Measurements from ENCODE around the gene DOCK4. TPM values are rescaled to one million over a fixed set of nuclear protein-coding genes. Genes with fewer than 3 reads are reported as not detected.

Gene DOCK4
- polyA plus RNA-seq, 2 of the 4 experiments (the other 2 are of a cell fraction) = 13.7 to 15.7 TPM

DNA sequence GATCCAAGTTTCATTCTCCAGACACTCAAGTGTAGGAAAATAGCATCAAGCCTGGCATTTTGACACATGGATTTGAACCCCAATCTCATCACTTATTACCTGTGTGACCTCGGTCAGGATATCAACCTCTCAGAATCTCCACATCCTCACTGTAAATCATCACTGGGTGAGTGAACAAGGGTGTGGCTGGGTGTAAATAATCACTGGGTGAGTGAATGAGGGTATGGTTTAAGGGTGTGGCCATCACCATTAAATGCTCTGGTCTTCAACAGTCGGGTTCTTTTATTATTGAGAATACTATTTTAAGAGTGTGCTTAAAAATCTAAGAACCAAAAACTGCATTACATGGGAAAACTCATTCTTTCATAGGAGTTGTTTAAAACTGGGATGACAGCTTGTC, 200.1 kb downstream of the DOCK4 start:
- Histone ChIP-seq H3K4me3 (no peak overlapping the region), H3K4me2 (peak overlapping the region; percentile 24; the same call in 2 of the 3 replicates), H3K27ac (peak overlapping the region in 1 of 2 experiments; percentile 45; a peak in 2 of 6 replicates), H3K9me3 (no peaks in the 10 kb centered on the region), H3K4me1 (peaks cover 34% of the 10 kb centered on the region)
- WGBS (ENCODE audit: missing lambda C conversion rate) = 22% methylated on average over 2 of the region's 2 CpGs
- ATAC-seq = no peak
- ChIA-PET POLR2A (no interaction called here), CTCF (no interaction called here)
- no peak for TF ChIP-seq ESRRA (IDR thresholded peaks at IDR 0.05; ENCODE audit: borderline replicate concordance, low read length)
- TF ChIP-seq, protein P1, sequence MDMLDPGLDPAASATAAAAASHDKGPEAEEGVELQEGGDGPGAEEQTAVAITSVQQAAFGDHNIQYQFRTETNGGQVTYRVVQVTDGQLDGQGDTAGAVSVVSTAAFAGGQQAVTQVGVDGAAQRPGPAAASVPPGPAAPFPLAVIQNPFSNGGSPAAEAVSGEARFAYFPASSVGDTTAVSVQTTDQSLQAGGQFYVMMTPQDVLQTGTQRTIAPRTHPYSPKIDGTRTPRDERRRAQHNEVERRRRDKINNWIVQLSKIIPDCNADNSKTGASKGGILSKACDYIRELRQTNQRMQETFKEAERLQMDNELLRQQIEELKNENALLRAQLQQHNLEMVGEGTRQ (IDR thresholded peaks at IDR 0.05) = no peak
- no peak for TF ChIP-seq RARB (CRISPR knock-in tag; IDR thresholded peaks at IDR 0.05)
- no peak for TF ChIP-seq CHD4 (IDR thresholded peaks at IDR 0.05; ENCODE audit: borderline replicate concordance)
- no peak for TF ChIP-seq TP53 (CRISPR knock-in tag; IDR thresholded peaks at IDR 0.05)
- TF ChIP-seq KDM5A (IDR thresholded peaks at IDR 0.05) = no peak
- no peak for TF ChIP-seq JUNB (IDR thresholded peaks at IDR 0.05)
- TF ChIP-seq, protein P2, sequence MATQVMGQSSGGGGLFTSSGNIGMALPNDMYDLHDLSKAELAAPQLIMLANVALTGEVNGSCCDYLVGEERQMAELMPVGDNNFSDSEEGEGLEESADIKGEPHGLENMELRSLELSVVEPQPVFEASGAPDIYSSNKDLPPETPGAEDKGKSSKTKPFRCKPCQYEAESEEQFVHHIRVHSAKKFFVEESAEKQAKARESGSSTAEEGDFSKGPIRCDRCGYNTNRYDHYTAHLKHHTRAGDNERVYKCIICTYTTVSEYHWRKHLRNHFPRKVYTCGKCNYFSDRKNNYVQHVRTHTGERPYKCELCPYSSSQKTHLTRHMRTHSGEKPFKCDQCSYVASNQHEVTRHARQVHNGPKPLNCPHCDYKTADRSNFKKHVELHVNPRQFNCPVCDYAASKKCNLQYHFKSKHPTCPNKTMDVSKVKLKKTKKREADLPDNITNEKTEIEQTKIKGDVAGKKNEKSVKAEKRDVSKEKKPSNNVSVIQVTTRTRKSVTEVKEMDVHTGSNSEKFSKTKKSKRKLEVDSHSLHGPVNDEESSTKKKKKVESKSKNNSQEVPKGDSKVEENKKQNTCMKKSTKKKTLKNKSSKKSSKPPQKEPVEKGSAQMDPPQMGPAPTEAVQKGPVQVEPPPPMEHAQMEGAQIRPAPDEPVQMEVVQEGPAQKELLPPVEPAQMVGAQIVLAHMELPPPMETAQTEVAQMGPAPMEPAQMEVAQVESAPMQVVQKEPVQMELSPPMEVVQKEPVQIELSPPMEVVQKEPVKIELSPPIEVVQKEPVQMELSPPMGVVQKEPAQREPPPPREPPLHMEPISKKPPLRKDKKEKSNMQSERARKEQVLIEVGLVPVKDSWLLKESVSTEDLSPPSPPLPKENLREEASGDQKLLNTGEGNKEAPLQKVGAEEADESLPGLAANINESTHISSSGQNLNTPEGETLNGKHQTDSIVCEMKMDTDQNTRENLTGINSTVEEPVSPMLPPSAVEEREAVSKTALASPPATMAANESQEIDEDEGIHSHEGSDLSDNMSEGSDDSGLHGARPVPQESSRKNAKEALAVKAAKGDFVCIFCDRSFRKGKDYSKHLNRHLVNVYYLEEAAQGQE (IDR thresholded peaks at IDR 0.05) = no peak
- no peak for TF ChIP-seq JUN (IDR thresholded peaks at IDR 0.05)
- no peak for TF ChIP-seq GATA3 (IDR thresholded peaks at IDR 0.05; ENCODE audit: borderline replicate concordance)
- no peak for TF ChIP-seq MAZ (IDR thresholded peaks at IDR 0.05; ENCODE audit: borderline replicate concordance, low read depth, low read length)
- no peak for TF ChIP-seq PHF8 (IDR thresholded peaks at IDR 0.05; ENCODE audit: borderline replicate concordance, low read depth)
- TF ChIP-seq NFE2L2 (conservative IDR thresholded peaks at IDR 0.05; ENCODE audit: low read length) = no peak
- no peak for TF ChIP-seq HDAC2 (IDR thresholded peaks at IDR 0.05)
- TF ChIP-seq SREBF2 (IDR thresholded peaks at IDR 0.05) = no peak
- DNase-seq (ENCODE audit: low read depth in 1 of 2, low spot score in 1 of 2) = no peak
- FAIRE-seq = no peak

DNA sequence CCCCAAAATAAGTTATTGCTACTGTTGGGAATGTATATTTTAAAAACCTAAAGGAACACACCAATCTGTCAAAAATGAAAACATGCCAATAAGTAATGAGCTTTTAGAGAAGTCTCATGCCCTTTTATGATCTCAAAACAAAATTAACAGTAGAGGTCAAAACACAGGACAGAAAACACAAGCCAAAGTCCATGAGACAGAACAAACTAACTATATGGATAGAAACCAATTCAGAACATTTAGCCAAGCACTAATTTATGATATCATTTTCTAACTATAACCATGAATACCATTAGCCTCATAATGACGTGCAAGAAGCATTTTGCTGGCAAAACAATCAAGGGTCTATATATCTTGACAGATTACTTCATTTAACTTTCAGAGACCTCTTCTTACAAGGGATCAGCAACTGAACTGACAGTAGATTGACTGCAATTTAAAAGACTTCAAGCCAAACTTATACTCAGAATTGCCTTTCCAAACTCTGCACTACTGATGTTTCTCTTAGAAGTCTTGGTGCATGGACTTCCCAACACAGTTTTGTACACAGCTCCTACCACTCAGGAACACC, 200.9 kb downstream of the DOCK4 start:
- no peaks in the 10 kb centered on the region for H3K9me3 ChIP-seq
- no peak for DNase-seq (ENCODE audit: low read depth in 1 of 2, low spot score in 1 of 2)
- WGBS (ENCODE audit: missing lambda C conversion rate) = 76% methylated on average over 1 of the region's 1 CpG
- TF ChIP-seq, protein P1 (IDR thresholded peaks at IDR 0.05) = no peak
- TF ChIP-seq, protein P3, sequence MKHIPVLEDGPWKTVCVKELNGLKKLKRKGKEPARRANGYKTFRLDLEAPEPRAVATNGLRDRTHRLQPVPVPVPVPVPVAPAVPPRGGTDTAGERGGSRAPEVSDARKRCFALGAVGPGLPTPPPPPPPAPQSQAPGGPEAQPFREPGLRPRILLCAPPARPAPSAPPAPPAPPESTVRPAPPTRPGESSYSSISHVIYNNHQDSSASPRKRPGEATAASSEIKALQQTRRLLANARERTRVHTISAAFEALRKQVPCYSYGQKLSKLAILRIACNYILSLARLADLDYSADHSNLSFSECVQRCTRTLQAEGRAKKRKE (CRISPR knock-in tag; IDR thresholded peaks at IDR 0.05; ENCODE audit: low read depth) = no peak
- TF ChIP-seq POLR2A (IDR thresholded peaks at IDR 0.05; ENCODE audit: low read length) = no peak
- no peak for TF ChIP-seq TFCP2L1 (CRISPR knock-in tag; IDR thresholded peaks at IDR 0.05)
- TF ChIP-seq HDAC2 (IDR thresholded peaks at IDR 0.05) = no peak
- TF ChIP-seq RNF2 (IDR thresholded peaks at IDR 0.05; ENCODE audit: borderline replicate concordance, low read depth) = no peak
- TF ChIP-seq EHF (CRISPR knock-in tag; IDR thresholded peaks at IDR 0.05) = no peak
- no peak for TF ChIP-seq FOSL2 (IDR thresholded peaks at IDR 0.05)
- no peak for TF ChIP-seq FOSL2 (CRISPR knock-in tag; IDR thresholded peaks at IDR 0.05)
- H3K27ac ChIP-seq = peak overlapping the region in 1 of 2 experiments; percentile 45; a peak in 2 of 6 replicates
- peak overlapping the region; percentile 24; the same call in 1 of the 3 replicates for H3K4me2 ChIP-seq
- peaks cover 41% of the 10 kb centered on the region for H3K4me1 ChIP-seq
- no peak for ATAC-seq
- ChIA-PET POLR2A (no interaction called here), CTCF (no interaction called here)
- no peak overlapping the region for H3K4me3 ChIP-seq
- FAIRE-seq = peak; percentile 54
